ENCODE data around the gene KRTAP19-1. TPM values are rescaled to one million over a fixed set of nuclear protein-coding genes. Genes with fewer than 3 reads are reported as not detected.

Gene KRTAP19-1
- total RNA-seq, 2 donors from 2014 or later = not detected

DNA sequence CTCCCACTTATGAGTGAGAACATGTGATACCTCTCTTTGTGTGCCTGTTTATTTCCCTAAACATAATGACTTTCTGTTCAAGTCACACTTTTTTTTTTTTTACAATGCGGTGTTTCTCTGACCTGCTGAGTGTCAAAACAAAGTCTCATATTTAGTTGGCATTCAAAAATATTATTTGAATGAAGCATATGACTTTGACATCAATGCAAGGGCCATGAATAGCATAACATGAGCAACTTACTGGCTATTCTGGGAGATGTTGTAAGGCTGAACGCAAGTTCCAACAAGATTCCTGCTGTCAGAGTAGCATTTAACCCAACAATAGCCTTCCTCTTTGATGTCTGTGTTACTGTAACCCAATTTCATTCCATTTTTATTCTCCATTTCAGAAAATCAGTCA lies 2.0 kb upstream of the KRTAP19-1 start:
- H3K4me1 ChIP-seq (ENCODE audit: control insufficient read depth, insufficient read depth, low read length) = no peaks in the 10 kb centered on the region
- TF ChIP-seq, protein P1, sequence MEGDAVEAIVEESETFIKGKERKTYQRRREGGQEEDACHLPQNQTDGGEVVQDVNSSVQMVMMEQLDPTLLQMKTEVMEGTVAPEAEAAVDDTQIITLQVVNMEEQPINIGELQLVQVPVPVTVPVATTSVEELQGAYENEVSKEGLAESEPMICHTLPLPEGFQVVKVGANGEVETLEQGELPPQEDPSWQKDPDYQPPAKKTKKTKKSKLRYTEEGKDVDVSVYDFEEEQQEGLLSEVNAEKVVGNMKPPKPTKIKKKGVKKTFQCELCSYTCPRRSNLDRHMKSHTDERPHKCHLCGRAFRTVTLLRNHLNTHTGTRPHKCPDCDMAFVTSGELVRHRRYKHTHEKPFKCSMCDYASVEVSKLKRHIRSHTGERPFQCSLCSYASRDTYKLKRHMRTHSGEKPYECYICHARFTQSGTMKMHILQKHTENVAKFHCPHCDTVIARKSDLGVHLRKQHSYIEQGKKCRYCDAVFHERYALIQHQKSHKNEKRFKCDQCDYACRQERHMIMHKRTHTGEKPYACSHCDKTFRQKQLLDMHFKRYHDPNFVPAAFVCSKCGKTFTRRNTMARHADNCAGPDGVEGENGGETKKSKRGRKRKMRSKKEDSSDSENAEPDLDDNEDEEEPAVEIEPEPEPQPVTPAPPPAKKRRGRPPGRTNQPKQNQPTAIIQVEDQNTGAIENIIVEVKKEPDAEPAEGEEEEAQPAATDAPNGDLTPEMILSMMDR (conservative IDR thresholded peaks at IDR 0.05) = no peak
- H3K4me3 Mint-ChIP-seq = no peak overlapping the region

DNA sequence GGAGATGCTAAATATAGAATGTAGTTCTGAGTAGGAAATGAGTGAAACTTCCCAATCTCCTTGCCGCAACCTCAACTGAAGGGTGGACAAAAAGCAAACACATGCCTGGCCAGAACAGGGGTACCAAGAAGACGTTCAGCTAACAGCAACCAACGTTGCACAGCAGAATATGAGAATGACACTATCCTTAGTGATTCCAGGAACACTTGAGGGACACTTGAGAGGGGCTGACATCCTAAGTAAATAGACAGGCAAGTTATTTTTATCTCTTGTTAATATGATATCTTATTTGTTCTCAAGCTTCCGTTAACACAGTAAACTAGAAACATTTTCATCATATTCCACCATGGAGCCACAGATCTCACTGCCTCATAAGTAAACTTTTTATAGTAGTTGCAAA lies 908 bp downstream of the KRTAP19-1 start:
- Mint-ChIP-seq H3K4me3 (no peak overlapping the region), H3K36me3 (ENCODE audit: low read depth) (no peaks in the 10 kb centered on the region), H3K27ac (no peak overlapping the region), H3K27me3 (ENCODE audit: insufficient read depth) (no peaks in the 10 kb centered on the region), H3K9me3 (no peaks in the 10 kb centered on the region), H3K4me1 (no peaks in the 10 kb centered on the region)
- 90 to 94% methylated on average over 3 to 4 of the region's 4 CpGs for WGBS, 2 experiments (ENCODE audit: insufficient coverage in 1 of 2, insufficient read length in 1 of 2)
- no peaks in the 10 kb centered on the region for H3K36me3 ChIP-seq (ENCODE audit: control insufficient read depth, insufficient read depth, low read length)
- H3K9ac ChIP-seq (ENCODE audit: extremely low read depth, low read length, poor library complexity, severe bottlenecking) = no peak overlapping the region
- DNase-seq = no peak
- H3K27me3 ChIP-seq (ENCODE audit: control insufficient read depth, insufficient read depth, low read length, poor library complexity, severe bottlenecking) = no peaks in the 10 kb centered on the region
- no peaks in the 10 kb centered on the region for H3K9me3 ChIP-seq (ENCODE audit: control insufficient read depth, low read length)
- H3K4me3 ChIP-seq (ENCODE audit: low read length) = no peak overlapping the region
- no peak overlapping the region for H3K27ac ChIP-seq (ENCODE audit: low read depth, low read length)
- H3K4me1 ChIP-seq (ENCODE audit: control insufficient read depth, insufficient read depth, low read length) = no peaks in the 10 kb centered on the region
- TF ChIP-seq, protein P1 (conservative IDR thresholded peaks at IDR 0.05) = no peak

More for the DNA sequence above, 2.0 kb upstream of the KRTAP19-1 start:
- H3K4me3 ChIP-seq (ENCODE audit: low read length) = no peak overlapping the region
- WGBS, 2 experiments (ENCODE audit: insufficient coverage in 1 of 2, insufficient read length in 1 of 2) = 57 to 98% methylated on average over 1 to 2 of the region's 2 CpGs
- H3K36me3 ChIP-seq (ENCODE audit: control insufficient read depth, insufficient read depth, low read length) = no peaks in the 10 kb centered on the region
- Mint-ChIP-seq H3K9me3 (peaks cover 22% of the 10 kb centered on the region), H3K27me3 (ENCODE audit: insufficient read depth) (no peaks in the 10 kb centered on the region), H3K27ac (no peak overlapping the region), H3K4me1 (no peaks in the 10 kb centered on the region), H3K36me3 (ENCODE audit: low read depth) (no peaks in the 10 kb centered on the region)
- DNase-seq = no peak
- H3K9ac ChIP-seq (ENCODE audit: extremely low read depth, low read length, poor library complexity, severe bottlenecking) = no peak overlapping the region
- no peak overlapping the region for H3K27ac ChIP-seq (ENCODE audit: low read depth, low read length)
- no peaks in the 10 kb centered on the region for H3K27me3 ChIP-seq (ENCODE audit: control insufficient read depth, insufficient read depth, low read length, poor library complexity, severe bottlenecking)
- peaks cover 19% of the 10 kb centered on the region for H3K9me3 ChIP-seq (ENCODE audit: control insufficient read depth, low read length)

DNA sequence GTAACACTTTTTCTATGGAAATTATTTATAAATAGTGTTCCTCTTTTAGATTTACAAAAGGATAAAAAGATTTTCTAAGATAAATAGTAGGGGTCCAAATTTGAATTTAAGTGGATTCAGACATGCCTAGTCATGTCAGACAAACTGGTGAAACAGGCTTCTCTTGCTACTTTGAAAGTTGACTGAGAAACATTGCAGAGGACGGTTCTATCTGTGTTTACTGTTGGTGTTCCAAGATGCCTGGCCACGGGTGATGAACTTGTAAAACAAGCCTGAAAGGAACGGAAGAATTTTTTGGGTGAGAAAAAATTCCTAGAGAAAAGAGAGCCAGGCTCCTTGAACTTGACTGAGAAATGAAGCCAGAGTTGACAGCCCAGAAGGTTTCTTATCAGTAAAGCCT lies 2.2 kb downstream of the KRTAP19-1 start:
- Mint-ChIP-seq H3K4me1 (no peaks in the 10 kb centered on the region), H3K27ac (no peak overlapping the region), H3K36me3 (ENCODE audit: low read depth) (no peaks in the 10 kb centered on the region), H3K9me3 (no peaks in the 10 kb centered on the region), H3K4me3 (no peak overlapping the region), H3K27me3 (ENCODE audit: insufficient read depth) (no peaks in the 10 kb centered on the region)
- H3K4me3 ChIP-seq (ENCODE audit: low read length) = no peak overlapping the region
- H3K27ac ChIP-seq (ENCODE audit: low read depth, low read length) = no peak overlapping the region
- no peaks in the 10 kb centered on the region for H3K36me3 ChIP-seq (ENCODE audit: control insufficient read depth, insufficient read depth, low read length)
- H3K9me3 ChIP-seq (ENCODE audit: control insufficient read depth, low read length) = no peaks in the 10 kb centered on the region
- no peak overlapping the region for H3K9ac ChIP-seq (ENCODE audit: extremely low read depth, low read length, poor library complexity, severe bottlenecking)
- no peaks in the 10 kb centered on the region for H3K4me1 ChIP-seq (ENCODE audit: control insufficient read depth, insufficient read depth, low read length)
- TF ChIP-seq, protein P1 (conservative IDR thresholded peaks at IDR 0.05) = no peak
- WGBS, 2 experiments (ENCODE audit: insufficient coverage in 1 of 2, insufficient read length in 1 of 2) = 72 to 82% methylated on average over 3 of the region's 3 CpGs
- no peak for DNase-seq
- H3K27me3 ChIP-seq (ENCODE audit: control insufficient read depth, insufficient read depth, low read length, poor library complexity, severe bottlenecking) = no peaks in the 10 kb centered on the region
